GM12892 (cell line): Measurements from ENCODE around the gene SRI.

Experiments used
- POLR2A ChIP-seq: IDR thresholded peaks from 2 replicates; pipeline ENCODE4 v1.6.1; 2011; ENCODE audit warnings: low read depth, low read length, control low read depth
- POLR2AphosphoS5 ChIP-seq: IDR thresholded peaks from 2 replicates; pipeline ENCODE4 v1.6.1; 2011; ENCODE audit warnings: low read depth, low read length, control low read depth

- TF ChIP-seq POLR2AphosphoS5: no peak
- TF ChIP-seq POLR2A: no peak
Observed at GRCh38 chr7:88203401-88203800, 16.4 kb downstream of the SRI start.
